ENCODE measurements around the gene ZAP70. TPM values are rescaled to one million over a fixed set of nuclear protein-coding genes. Genes with fewer than 3 reads are reported as not detected.

Gene ZAP70
- total and polyA plus RNA-seq, 10 donors = 35.2 to 96.1 (median 62.2) TPM

DNA sequence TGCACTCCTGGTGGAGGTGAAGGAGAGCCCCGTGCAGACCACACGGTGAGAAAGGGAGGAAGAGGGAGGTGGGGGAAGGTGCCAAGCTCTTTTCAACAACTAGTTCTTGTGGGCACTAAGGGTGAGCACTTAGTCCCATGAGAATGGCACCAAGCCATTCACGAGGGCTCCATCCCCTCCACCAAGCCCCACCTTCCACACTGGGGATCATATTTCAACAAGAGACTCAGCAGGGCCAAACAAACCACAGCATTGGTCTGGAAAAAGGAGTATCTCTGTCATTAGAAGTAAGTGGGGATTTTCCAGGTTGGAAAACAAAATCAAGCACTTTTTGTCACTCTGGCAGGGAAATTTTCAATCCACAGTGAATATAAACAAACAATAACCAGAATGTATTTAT is 38.4 kb downstream of the ZAP70 start:
- peak; percentile 25 for DNase-seq
- intact Hi-C loops (cut with DNase I; ENCODE audit: low total_unique reads) = no loop called here
- Histone ChIP-seq H3K27me3 (replicated peaks in 1 of 7) (no peaks in the 10 kb centered on the region), H3K36me3 (peaks cover 0 to 71% (median 24%) of the 10 kb centered on the region in 6 donors), H3K9me3 (no peaks in the 10 kb centered on the region), H3K4me3 (no peak overlapping the region), H3K27ac (no peak overlapping the region), H3K4me1 (peaks cover 0 to 21% (median 8%) of the 10 kb centered on the region in 6 donors)
- TF ChIP-seq POLR2A (IDR thresholded peaks at IDR 0.05) = no peak
- TF ChIP-seq, protein P1, sequence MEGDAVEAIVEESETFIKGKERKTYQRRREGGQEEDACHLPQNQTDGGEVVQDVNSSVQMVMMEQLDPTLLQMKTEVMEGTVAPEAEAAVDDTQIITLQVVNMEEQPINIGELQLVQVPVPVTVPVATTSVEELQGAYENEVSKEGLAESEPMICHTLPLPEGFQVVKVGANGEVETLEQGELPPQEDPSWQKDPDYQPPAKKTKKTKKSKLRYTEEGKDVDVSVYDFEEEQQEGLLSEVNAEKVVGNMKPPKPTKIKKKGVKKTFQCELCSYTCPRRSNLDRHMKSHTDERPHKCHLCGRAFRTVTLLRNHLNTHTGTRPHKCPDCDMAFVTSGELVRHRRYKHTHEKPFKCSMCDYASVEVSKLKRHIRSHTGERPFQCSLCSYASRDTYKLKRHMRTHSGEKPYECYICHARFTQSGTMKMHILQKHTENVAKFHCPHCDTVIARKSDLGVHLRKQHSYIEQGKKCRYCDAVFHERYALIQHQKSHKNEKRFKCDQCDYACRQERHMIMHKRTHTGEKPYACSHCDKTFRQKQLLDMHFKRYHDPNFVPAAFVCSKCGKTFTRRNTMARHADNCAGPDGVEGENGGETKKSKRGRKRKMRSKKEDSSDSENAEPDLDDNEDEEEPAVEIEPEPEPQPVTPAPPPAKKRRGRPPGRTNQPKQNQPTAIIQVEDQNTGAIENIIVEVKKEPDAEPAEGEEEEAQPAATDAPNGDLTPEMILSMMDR (IDR thresholded peaks at IDR 0.05 in 8 of 11, conservative IDR thresholded peaks at IDR 0.05 in 3 of 11) = no peak
- TF ChIP-seq POLR2AphosphoS5 (IDR thresholded peaks at IDR 0.05) = no peak
- 55 to 65% (median 57%) methylated on average over 3 of the region's 3 CpGs for WGBS, 5 donors

DNA sequence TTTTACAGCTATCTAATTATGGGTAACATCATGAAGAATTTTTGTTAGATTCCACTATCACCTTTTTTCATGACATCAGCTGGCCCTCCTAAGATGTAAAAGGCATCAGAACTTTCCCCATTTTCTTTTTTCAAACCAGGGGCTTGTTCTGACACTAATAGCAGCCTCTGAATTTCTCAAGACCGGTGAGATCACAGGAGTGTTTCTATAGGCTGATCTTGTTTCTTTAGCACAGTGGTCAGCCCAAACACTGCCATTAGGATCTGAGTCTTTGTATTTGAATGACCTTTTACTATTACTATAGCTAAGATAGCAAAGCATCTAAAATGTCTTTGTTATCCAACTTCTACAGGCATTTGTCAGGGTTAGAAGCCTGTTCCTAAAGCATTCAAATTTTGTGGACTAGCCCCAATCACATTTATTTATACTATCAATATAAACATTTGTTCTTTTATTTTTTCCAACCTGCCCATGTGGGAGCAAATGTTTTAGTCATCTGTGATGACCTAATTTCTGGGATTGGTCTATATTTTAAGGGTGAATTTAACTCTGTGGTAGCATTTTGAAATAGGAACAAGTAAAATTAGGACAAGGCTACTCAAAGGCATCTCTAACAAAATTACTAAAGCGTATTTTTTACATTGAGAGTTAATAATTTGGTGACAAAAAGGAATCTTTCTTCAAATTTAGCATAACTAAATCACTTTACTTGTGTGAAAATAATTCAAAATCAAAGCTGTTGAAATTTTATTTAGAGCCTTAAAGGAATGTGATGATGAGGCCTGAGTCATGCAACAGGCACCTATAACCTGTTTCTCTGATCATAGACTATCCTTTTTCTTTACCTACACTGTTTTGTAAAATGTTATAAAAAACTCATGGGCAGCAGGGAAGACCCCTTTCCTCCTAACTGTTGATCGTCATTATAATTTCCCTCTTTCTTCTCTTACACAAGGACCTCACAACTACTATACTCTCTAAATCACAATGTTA is 39.3 kb downstream of the ZAP70 start:
- no peak overlapping the region for H3K27ac ChIP-seq
- TF ChIP-seq POLR2A (IDR thresholded peaks at IDR 0.05) = no peak
- intact Hi-C loops (cut with DNase I; ENCODE audit: low total_unique reads) = no loop called here
- no peak for DNase-seq
- no peaks in the 10 kb centered on the region for H3K9me3 ChIP-seq
- peaks cover 2 to 79% (median 32%) of the 10 kb centered on the region in 6 donors for H3K36me3 ChIP-seq
- 94 to 97% (median 95%) methylated on average over 3 of the region's 3 CpGs for WGBS, 5 donors
- H3K27me3 ChIP-seq (replicated peaks in 1 of 7) = no peaks in the 10 kb centered on the region
- peaks cover 0 to 12% (median 8%) of the 10 kb centered on the region in 6 donors for H3K4me1 ChIP-seq
- H3K4me3 ChIP-seq = no peak overlapping the region

DNA sequence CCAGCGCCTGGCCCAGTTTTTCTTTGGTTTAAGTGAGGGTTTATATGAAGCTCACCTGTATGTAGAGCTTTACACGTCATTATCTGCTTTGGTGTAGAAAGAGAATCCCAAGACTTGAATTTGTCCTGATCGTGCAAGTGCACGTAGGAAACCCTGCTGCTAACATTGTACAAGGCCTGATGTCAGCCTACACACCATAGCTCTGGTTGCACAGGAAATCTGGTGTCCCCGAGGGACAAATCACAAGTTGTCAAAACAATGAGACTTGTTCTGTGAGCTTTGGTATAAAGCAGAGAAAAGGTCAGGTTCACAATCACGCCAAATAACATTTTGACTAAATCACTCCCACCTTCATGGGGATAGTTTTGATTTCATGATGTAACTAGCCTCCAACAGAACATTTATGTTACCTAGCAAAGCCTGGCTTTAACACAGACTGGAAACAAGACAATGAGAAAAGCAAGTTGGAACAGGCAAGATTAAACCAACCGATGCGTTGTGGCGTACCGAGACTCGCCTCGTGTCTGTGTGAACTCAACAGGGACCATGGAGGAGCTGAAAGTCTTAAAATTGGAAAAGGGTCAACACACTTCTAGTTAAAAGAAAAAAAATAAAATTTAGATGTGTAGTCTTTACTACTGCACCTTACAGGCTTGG is 41.4 kb downstream of the ZAP70 start:
- intact Hi-C loops (cut with DNase I; ENCODE audit: low total_unique reads) = no loop called here
- H3K9me3 ChIP-seq = no peaks in the 10 kb centered on the region
- TF ChIP-seq POLR2A (IDR thresholded peaks at IDR 0.05) (no peak), POLR2AphosphoS5 (IDR thresholded peaks at IDR 0.05) (no peak)
- TF ChIP-seq, protein P1 (IDR thresholded peaks at IDR 0.05 in 8 of 11, conservative IDR thresholded peaks at IDR 0.05 in 3 of 11) = no peak
- peaks cover 7 to 100% (median 53%) of the 10 kb centered on the region in 6 donors for H3K36me3 ChIP-seq
- no peak for DNase-seq
- H3K27ac ChIP-seq = no peak overlapping the region
- H3K27me3 ChIP-seq (replicated peaks in 1 of 7) = no peaks in the 10 kb centered on the region
- 84 to 92% (median 90%) methylated on average over 12 of the region's 12 CpGs for WGBS, 5 donors
- H3K4me3 ChIP-seq = no peak overlapping the region
- H3K4me1 ChIP-seq = peaks cover 0 to 5% (median 0%) of the 10 kb centered on the region in 6 donors

DNA sequence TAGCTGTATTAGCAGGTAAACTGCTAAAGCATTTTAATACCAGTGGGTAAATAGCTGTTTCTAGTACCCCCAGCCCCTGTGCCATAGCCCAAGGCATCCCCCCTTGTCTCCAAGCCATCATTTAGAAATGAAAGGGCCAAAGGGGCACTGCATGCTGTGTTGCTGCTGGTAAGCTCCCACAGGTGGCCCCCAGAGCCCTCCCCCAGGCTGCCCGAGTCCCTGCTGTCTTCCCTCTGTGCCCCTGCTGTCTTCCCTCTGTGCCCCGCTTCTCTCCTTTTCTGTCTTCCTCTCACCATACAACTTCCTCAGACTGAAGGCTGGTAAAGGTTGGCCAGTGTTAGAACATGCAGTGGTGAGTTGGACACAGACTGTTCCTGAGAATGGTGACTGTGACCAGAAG is 42.1 kb downstream of the ZAP70 start:
- no peak for DNase-seq
- no peak overlapping the region for H3K4me3 ChIP-seq
- H3K27ac ChIP-seq = no peak overlapping the region
- intact Hi-C loops (cut with DNase I; ENCODE audit: low total_unique reads) = no loop called here
- peaks cover 0 to 11% (median 0%) of the 10 kb centered on the region in 6 donors for H3K4me1 ChIP-seq
- WGBS, 5 donors = 91 to 100% (median 95%) methylated on average over 2 of the region's 2 CpGs
- H3K36me3 ChIP-seq = peaks cover 7 to 100% (median 60%) of the 10 kb centered on the region in 6 donors
- no peaks in the 10 kb centered on the region for H3K27me3 ChIP-seq (replicated peaks in 1 of 7)
- TF ChIP-seq POLR2A (IDR thresholded peaks at IDR 0.05) = no peak
- no peak for TF ChIP-seq POLR2AphosphoS5 (IDR thresholded peaks at IDR 0.05)
- TF ChIP-seq, protein P1 (IDR thresholded peaks at IDR 0.05 in 8 of 11, conservative IDR thresholded peaks at IDR 0.05 in 3 of 11) = no peak
- H3K9me3 ChIP-seq = no peaks in the 10 kb centered on the region

Measured in spleen (tissue), 11 donors.